HEK293 (cell line): ENCODE data around the gene TMEM131L.
A peak's percentile ranks its signal among the peaks of the same experiment; 100 is the strongest.

ENCODE experiments used
- CTCF ChIA-PET: fragments of 350-600 bp; formaldehyde crosslinking; extraction: SDS; loops from one replicate; lab custom pipeline; 2021; ENCODE audit warnings: antibody characterized with exemption; lab: Yijun Ruan, JAX
- POLR2A ChIA-PET: fragments of 300-600 bp; formaldehyde crosslinking; extraction: SDS; loops from one replicate; lab custom pipeline; 2020; ENCODE audit warnings: antibody characterized with exemption, inconsistent platforms; lab: Yijun Ruan, JAX
- H3K27ac ChIP-seq: fragments of 200-500 bp; sonication (Bioruptor generic); 2 replicates; pipeline ENCODE4 v1.5.1; 2014; ENCODE audit warnings: low read depth, low read length, control low read depth, inconsistent platforms; ENCODE audit errors: extremely low read depth
- H3K36me3 ChIP-seq, 2 experiments: fragments of 200-500 bp in 1 of 2; sonication (Bioruptor generic) in 1 of 2; 1 replicate in 1 of 2; 2 replicates in 1 of 2; pipeline ENCODE4 v1.5.1; 2014 to 2017; ENCODE audit warnings: inconsistent platforms in 2 of 2, low read length in 2 of 2; ENCODE audit not compliant: control insufficient read depth in 2 of 2, insufficient read depth in 1 of 2
- H3K4me1 ChIP-seq: fragments of 200-500 bp; sonication (Bioruptor generic); 2 replicates; pipeline ENCODE4 v1.5.1; 2014; ENCODE audit warnings: mild to moderate bottlenecking, low read length, inconsistent platforms; ENCODE audit not compliant: control insufficient read depth, insufficient read depth
- H3K4me3 ChIP-seq: 2 replicates; pipeline ENCODE4 v1.5.1; 2011; ENCODE audit warnings: low read depth, mild to moderate bottlenecking, control low read depth, low read length, moderate library complexity
- H3K9me3 ChIP-seq: fragments of 200-500 bp; sonication (Bioruptor generic); 2 replicates; pipeline ENCODE4 v1.5.1; 2014; ENCODE audit warnings: low read depth, low read length, inconsistent platforms; ENCODE audit not compliant: control insufficient read depth, insufficient read depth
- BCL11B ChIP-seq: fragments of 450-650 bp; formaldehyde crosslinking; IDR thresholded peaks from 2 replicates; pipeline ENCODE4 v1.5.1; 2016; ENCODE audit warnings: low read depth, missing biosample characterization, missing genetic modification characterization
- HOXA7 ChIP-seq: sonication (generic); formaldehyde crosslinking; IDR thresholded peaks from 2 replicates; pipeline ENCODE4 v1.8.1; 2022; ENCODE audit warnings: missing genetic modification reagents, borderline replicate concordance
- KLF1 ChIP-seq: fragments of 450-650 bp; formaldehyde crosslinking; IDR thresholded peaks from 2 replicates; pipeline ENCODE4 v1.5.1; 2016; ENCODE audit warnings: missing biosample characterization, missing genetic modification characterization
- TCF7L2 ChIP-seq: IDR thresholded peaks from 2 replicates; pipeline ENCODE4 v1.6.1; 2011; ENCODE audit warnings: low read depth, mild to moderate bottlenecking, inconsistent platforms, low read length, moderate library complexity, borderline replicate concordance
- ZBTB26 ChIP-seq: fragments of 450-650 bp; formaldehyde crosslinking; optimal IDR thresholded peaks from 2 replicates; pipeline ENCODE3; 2016; ENCODE audit warnings: missing biosample characterization, mild to moderate bottlenecking, missing genetic modification characterization
- ZNF112 ChIP-seq: fragments of 450-650 bp; formaldehyde crosslinking; IDR thresholded peaks from 2 replicates; pipeline ENCODE4 v1.5.0; 2017; ENCODE audit warnings: missing biosample characterization, missing genetic modification characterization
- ZNF121 ChIP-seq: fragments of 450-650 bp; formaldehyde crosslinking; IDR thresholded peaks from 2 replicates; pipeline ENCODE4 v1.5.1; 2016; ENCODE audit warnings: missing biosample characterization, missing genetic modification characterization
- ZNF19 ChIP-seq: fragments of 450-650 bp; formaldehyde crosslinking; IDR thresholded peaks from 2 replicates; pipeline ENCODE4; 2016; ENCODE audit warnings: missing biosample characterization, missing genetic modification characterization, low read depth
- ZNF223 ChIP-seq: fragments of 450-650 bp; formaldehyde crosslinking; IDR thresholded peaks from 2 replicates; pipeline ENCODE4 v1.5.1; 2016; ENCODE audit warnings: missing biosample characterization, missing genetic modification characterization
- ZNF341 ChIP-seq: fragments of 450-650 bp; formaldehyde crosslinking; IDR thresholded peaks from 2 replicates; pipeline ENCODE4; 2016; ENCODE audit warnings: low read depth, missing biosample characterization, missing genetic modification characterization
- ZNF362 ChIP-seq: fragments of 450-650 bp; formaldehyde crosslinking; IDR thresholded peaks from 2 replicates; pipeline ENCODE4 v1.5.1; 2016; ENCODE audit warnings: missing biosample characterization, missing genetic modification characterization
- ZNF423 ChIP-seq: fragments of 450-650 bp; formaldehyde crosslinking; IDR thresholded peaks from 2 replicates; pipeline ENCODE4 v1.5.1; 2016; ENCODE audit warnings: missing biosample characterization, missing genetic modification characterization
- ZNF501 ChIP-seq: fragments of 450-650 bp; formaldehyde crosslinking; IDR thresholded peaks from 2 replicates; pipeline ENCODE4 v1.5.1; 2016; ENCODE audit warnings: missing biosample characterization, missing genetic modification characterization
- ZNF610 ChIP-seq: fragments of 450-650 bp; formaldehyde crosslinking; IDR thresholded peaks from 2 replicates; pipeline ENCODE4 v1.5.1; 2016; ENCODE audit warnings: missing biosample characterization, missing genetic modification characterization, borderline replicate concordance
- ZNF654 ChIP-seq: fragments of 450-650 bp; formaldehyde crosslinking; IDR thresholded peaks from 2 replicates; pipeline ENCODE4 v1.5.1; 2016; ENCODE audit warnings: low read depth, missing biosample characterization, missing genetic modification characterization
- ZNF660 ChIP-seq: fragments of 450-650 bp; IDR thresholded peaks from 2 replicates; pipeline ENCODE4 v1.5.1; 2018; ENCODE audit warnings: missing biosample characterization, mild to moderate bottlenecking, missing genetic modification characterization
- ZNF677 ChIP-seq: fragments of 450-650 bp; IDR thresholded peaks from 2 replicates; pipeline ENCODE4 v1.5.0; 2018; ENCODE audit warnings: missing biosample characterization, mild to moderate bottlenecking, missing genetic modification characterization, moderate library complexity
- ZXDB ChIP-seq: fragments of 450-650 bp; formaldehyde crosslinking; IDR thresholded peaks from 2 replicates; pipeline ENCODE4 v1.5.1; 2016; ENCODE audit warnings: missing biosample characterization, missing genetic modification characterization
- TF ChIP-seq, protein P1 (sequence below): fragments of 450-650 bp; IDR thresholded peaks from 2 replicates; pipeline ENCODE4 v1.5.1; 2018; ENCODE audit warnings: missing biosample characterization, missing genetic modification characterization
- TF ChIP-seq, protein P2 (sequence below): fragments of 450-650 bp; formaldehyde crosslinking; IDR thresholded peaks from 2 replicates; pipeline ENCODE4 v1.5.1; 2016; ENCODE audit warnings: missing biosample characterization, missing genetic modification characterization

The TMEM131L gene

GRCh38 chr4:153589703-153590595 lies 123.8 kb downstream of the TMEM131L start:
- Histone ChIP-seq H3K4me3 (no peak overlapping the region), H3K9me3 (no peaks in the 10 kb centered on the region), H3K27ac (no peak overlapping the region), H3K36me3 (peaks cover 0 to 41% of the 10 kb centered on the region in 2 experiments; a peak in 1 of 3 replicates), H3K4me1 (peaks cover 10% of the 10 kb centered on the region)
- ChIA-PET CTCF (no interaction called here), POLR2A (no interaction called here)
- TF ChIP-seq ZNF423 (tag by site-specific recombination) = no peak
- TF ChIP-seq, protein P1, sequence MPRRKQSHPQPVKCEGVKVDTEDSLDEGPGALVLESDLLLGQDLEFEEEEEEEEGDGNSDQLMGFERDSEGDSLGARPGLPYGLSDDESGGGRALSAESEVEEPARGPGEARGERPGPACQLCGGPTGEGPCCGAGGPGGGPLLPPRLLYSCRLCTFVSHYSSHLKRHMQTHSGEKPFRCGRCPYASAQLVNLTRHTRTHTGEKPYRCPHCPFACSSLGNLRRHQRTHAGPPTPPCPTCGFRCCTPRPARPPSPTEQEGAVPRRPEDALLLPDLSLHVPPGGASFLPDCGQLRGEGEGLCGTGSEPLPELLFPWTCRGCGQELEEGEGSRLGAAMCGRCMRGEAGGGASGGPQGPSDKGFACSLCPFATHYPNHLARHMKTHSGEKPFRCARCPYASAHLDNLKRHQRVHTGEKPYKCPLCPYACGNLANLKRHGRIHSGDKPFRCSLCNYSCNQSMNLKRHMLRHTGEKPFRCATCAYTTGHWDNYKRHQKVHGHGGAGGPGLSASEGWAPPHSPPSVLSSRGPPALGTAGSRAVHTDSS (tag by site-specific recombination) = no peak
- TF ChIP-seq ZBTB26 = no peak
- TF ChIP-seq ZNF501 = no peak
- TF ChIP-seq KLF1 (tag by site-specific recombination) = no peak
- no peak for TF ChIP-seq ZNF121 (tag by site-specific recombination)
- TF ChIP-seq ZNF362 = no peak
- TF ChIP-seq ZNF19 (tag by site-specific recombination) = no peak
- TF ChIP-seq TCF7L2 = no peak

DNA sequence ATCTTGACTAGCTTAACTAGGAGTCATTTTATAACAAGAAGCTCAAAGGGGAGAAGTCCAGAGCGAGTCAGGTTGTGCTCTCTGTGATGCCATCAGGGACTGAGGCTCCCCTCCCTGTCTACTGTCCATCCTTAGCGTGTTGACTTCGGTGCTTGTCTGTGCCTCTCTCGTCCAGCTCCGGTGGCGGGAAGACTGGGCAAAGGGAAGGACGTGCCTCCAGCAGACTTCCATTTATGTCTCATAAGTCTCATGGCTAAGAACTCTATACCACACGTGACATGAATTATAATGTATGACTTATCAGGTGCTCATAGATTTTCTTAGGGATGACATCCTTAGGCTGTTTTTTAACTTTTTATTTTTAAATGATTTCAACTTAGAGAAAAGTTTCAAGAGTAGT lies 125.3 kb downstream of the TMEM131L start:
- H3K27ac ChIP-seq = no peak overlapping the region
- peaks cover 0 to 44% of the 10 kb centered on the region in 2 experiments; a peak in 1 of 3 replicates for H3K36me3 ChIP-seq
- TF ChIP-seq BCL11B (tag by site-specific recombination) (no peak), HOXA7 (CRISPR knock-in tag) (no peak), ZNF654 (tag by site-specific recombination) (no peak), ZNF341 (tag by site-specific recombination) (no peak), ZNF610 (no peak), ZNF223 (tag by site-specific recombination) (no peak)
- TF ChIP-seq, protein P2, sequence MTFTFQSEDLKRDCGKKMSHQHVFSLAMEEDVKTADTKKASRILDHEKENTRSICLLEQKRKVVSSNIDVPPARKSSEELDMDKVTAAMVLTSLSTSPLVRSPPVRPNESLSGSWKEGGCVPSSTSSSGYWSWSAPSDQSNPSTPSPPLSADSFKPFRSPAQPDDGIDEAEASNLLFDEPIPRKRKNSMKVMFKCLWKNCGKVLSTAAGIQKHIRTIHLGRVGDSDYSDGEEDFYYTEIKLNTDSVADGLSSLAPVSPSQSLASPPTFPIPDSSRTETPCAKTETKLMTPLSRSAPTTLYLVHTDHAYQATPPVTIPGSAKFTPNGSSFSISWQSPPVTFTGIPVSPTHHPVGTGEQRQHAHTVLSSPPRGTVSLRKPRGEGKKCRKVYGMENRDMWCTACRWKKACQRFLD = no peak
- TF ChIP-seq, all 188 proteins: peak for 0
- POLR2A ChIA-PET = no interaction called here
- CTCF ChIA-PET = interaction anchor here (0.6 kb wide), 1 partner anchor 8 kb away, joined by 3 read pairs; no protein-coding TSS in a partner anchor
- H3K4me1 ChIP-seq = peaks cover 10% of the 10 kb centered on the region
- H3K4me3 ChIP-seq = no peak overlapping the region
- H3K9me3 ChIP-seq = no peaks in the 10 kb centered on the region

GRCh38 chr4:153592064-153592463 lies 125.9 kb downstream of the TMEM131L start:
- peaks cover 10% of the 10 kb centered on the region for H3K4me1 ChIP-seq
- H3K27ac ChIP-seq = no peak overlapping the region
- TF ChIP-seq ZXDB (tag by site-specific recombination) (no peak), ZNF112 (no peak), ZNF660 (tag by site-specific recombination) (no peak), ZNF677 (tag by site-specific recombination) (peak; percentile 77)
- TF ChIP-seq, all 188 proteins: peak for 1
- POLR2A ChIA-PET = no interaction called here
- CTCF ChIA-PET = interaction anchor here (0.6 kb wide), 1 partner anchor 8 kb away, joined by 3 read pairs; no protein-coding TSS in a partner anchor
- Histone ChIP-seq H3K36me3 (peaks cover 0 to 48% of the 10 kb centered on the region in 2 experiments; a peak in 1 of 3 replicates), H3K4me3 (no peak overlapping the region), H3K9me3 (no peaks in the 10 kb centered on the region)
